Stimulated activated CD8-positive, alpha-beta memory T cell treated with anti-CD3 and anti-CD28 coated beads, Interleukin-12 subunit alpha, Interleukin-12 subunit beta, amount 100 ng/mL, for 1 hour (primary cell): Measurements from ENCODE around the gene MVD.
A peak's percentile ranks its signal among the peaks of the same experiment; 100 is the strongest.
"Not testable (repeated sequence)": the region's sequence is repeated elsewhere in the genome, so short reads cannot be mapped to it uniquely, and the experiment has no call there.

Experiments
- DNase-seq: peaks from one replicate; pipeline ENCODE4 v3.0.0-alpha.2; 2020; ENCODE audit warnings: low read depth

The MVD gene

GRCh38 chr16:88624481-88624880, 38.4 kb downstream of the MVD start:
- DNase-seq: no peak

- DNase-seq: no peak
Measured at GRCh38 chr16:88623858-88624257, 39.0 kb downstream of the MVD start.

- no peak for DNase-seq
Measured at GRCh38 chr16:88622866-88623265, 40.0 kb downstream of the MVD start.

DNA sequence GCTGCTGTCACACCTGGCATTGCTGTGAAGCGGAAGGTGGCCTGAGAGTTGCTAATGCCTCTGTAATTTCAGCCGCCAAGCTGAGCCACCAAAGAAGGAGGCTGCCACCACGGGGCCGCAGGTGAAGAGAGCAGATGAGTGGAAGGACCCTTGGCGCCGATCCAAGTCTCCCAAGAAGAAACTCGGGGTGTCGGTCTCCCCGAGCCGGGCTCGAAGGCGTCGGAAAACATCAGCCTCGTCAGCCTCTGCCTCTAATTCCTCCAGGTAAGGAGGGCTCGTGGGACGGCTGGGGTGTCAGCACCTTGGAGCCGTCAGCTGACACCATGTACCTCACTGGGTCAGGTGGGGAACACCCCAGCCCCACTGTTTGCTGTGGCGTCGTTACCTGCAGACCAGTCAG, 40.8 kb downstream of the MVD start:
- no peak for DNase-seq

DNA sequence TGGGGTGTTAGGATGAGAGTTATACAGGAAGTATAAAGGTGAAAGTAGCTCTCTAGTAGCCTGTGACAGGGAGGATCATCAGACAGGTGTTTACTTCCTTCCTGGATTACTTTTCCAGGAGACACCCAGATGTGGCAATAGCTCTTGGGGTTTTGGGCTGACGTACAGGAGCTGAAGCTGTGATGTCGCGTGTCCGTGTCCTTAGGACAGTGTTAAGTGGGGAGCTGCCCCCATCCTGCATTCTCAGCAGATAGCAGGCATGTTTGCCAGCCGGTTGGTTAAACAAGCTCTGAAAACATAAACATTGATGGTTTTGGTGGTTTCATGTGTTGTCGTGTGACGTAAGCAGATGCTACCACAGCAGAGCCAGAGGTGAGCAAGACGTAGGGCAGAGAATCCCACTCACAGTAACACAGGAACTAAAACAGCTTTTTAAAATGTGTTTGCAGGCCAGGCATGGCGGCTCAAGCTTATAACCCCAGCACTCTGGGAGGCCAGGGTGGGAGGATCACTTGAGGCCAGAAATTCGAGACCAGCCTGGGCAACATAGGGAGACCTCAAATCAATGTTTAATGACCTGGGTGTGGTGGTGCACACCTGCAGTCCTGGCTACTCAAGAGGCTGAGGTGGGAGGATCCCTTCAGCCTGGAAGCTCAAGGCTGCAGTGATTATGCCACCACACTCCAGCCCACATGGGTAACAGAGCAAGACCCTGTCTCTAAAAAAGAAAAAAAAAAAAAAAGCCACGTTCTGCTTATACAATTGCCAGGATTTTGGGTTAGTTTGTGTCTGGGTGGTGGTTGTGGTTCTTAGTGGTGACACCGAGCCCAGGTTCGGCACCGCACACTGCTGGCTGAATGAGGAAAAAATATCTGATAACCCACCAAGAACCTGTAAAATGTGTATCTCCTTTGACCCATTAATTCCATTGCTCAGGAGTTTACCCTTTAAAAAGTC, 42.8 kb downstream of the MVD start:
- DNase-seq: peak; percentile 56

DNA sequence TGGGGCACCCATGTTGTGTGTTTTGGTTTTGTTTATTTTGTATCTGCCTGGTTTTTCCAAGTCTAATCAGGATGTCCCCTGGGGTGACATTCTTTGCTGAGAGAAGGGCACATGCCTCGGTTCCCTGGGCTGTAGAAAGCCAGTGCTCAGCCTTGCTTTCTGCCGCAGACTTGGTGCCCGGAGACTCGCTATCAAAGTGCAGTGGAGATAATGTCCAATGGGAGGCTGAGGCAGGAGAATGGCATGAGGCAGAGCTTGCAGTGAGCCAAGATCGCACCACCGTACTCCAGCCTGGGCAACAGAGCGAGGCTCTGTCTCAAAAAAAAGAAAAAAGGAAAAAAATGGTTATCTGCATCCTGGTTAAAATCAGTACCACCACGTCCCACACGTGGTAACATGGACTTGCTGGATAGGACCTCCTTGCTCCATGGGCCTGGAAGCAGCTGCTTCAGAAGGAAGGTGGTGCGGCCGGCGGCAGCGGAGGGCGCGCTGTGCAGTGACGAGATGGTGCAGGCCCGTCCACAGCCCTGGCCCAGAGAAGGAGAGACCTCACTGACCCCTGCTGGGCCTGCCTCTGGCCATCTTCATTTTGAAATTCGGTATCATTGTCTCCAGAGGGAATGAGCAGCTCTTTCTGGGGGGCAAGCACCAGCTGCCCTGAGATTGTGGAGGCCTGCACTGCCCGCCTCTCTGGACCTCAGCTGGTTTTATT, 43.8 kb downstream of the MVD start:
- DNase-seq: no peak

DNA sequence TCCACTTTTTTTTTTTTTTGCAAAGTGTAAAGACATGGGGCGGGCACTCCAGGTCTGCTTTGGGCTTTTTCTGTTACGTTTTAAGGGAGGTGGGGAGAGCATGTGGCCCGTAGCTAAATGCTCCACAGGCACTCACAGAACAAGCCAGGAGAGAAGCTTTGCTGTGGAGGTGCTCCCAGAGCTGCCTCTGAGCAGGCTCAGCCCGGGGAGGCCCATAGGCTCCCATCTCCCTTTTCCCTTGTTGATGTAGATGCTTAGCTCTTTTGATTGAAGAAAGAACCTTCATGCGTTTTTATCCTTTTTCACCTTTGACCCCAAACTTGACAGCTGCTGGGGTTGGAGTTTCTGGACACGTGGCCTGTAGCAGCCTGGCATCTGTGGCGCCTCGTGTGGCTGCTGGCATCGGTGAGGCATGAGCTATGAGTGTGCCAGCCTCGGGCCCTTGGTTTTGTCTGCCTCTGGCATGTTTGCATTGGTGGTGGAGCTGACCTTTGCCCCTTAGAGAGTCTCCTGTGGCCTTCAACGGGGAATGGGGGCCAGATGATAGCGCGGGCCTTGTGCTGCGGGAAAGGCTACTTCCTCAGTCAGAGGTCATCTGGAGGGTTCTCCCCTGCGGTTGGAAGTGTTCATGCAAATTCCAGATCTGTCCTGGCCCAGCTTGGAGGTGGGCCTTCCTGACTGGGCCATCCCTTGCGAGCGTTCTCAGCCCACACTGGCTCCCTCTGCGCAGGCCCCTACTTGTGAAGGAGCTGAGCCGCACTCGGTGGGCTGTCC, 44.5 kb downstream of the MVD start:
- no peak for DNase-seq

DNA sequence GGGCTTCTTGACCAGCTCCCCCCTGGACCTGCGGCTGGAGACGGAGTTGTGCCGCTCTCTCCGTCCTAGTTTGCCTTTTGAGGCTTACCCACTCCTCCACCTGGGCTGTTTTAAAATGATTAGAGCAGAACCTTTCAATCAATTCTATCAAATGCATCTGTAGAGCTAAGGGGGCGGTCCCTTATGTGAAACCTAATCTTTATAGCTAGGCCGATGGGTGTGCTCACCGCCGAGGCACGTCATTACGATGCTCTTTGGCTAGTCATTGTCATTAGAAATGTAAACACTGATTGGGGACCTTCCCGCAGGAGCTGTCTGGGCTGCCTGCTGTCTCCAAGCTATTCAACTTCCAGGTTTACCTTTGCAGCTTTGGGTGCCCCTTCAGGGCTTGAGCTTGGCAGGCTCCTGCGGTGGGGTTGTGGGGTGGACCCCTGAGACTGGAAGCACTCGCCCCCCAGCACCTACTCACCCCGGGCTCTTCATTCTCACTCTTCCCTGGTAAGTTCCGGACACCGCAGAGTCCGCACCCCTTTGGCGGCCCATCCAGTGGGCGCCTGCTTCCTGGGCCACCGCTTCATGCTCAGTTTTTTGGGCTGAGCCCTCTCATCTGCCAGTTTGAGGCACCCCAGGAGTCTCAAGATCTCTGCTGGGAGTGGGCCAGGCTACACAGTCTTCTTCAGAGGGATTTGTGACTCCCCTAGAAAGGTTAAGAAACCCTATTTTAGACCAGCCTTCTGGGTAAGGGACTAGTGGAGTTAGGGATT, 45.4 kb downstream of the MVD start:
- DNase-seq: no peak

GRCh38 chr16:88616736-88617135, 46.2 kb downstream of the MVD start:
- DNase-seq: no peak

GRCh38 chr16:88616320-88616719, 46.6 kb downstream of the MVD start:
- DNase-seq: no peak

GRCh38 chr16:88614818-88615580, 47.9 kb downstream of the MVD start:
- no peak for DNase-seq

GRCh38 chr16:88613911-88614817, 48.7 kb downstream of the MVD start:
- no peak for DNase-seq

DNA sequence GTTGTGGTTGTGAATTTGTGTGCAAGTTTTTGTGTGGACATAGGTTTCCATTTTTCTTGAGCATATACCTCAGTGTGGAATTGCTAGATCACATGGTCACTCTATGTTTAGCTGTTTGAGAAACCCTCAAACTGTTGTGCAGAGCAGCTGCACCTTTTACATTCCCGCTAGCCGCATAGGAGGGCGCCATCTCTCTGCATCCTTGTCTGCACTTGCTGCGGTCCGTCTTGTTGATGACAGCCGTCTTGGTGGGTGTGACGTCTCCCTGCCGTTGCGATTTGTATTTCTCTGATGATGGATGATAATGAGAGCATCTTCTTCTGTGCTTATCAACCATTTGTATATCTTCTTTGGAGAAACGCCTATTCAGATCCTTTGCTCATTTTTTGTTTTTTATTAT, 49.6 kb downstream of the MVD start:
- DNase-seq: no peak

DNA sequence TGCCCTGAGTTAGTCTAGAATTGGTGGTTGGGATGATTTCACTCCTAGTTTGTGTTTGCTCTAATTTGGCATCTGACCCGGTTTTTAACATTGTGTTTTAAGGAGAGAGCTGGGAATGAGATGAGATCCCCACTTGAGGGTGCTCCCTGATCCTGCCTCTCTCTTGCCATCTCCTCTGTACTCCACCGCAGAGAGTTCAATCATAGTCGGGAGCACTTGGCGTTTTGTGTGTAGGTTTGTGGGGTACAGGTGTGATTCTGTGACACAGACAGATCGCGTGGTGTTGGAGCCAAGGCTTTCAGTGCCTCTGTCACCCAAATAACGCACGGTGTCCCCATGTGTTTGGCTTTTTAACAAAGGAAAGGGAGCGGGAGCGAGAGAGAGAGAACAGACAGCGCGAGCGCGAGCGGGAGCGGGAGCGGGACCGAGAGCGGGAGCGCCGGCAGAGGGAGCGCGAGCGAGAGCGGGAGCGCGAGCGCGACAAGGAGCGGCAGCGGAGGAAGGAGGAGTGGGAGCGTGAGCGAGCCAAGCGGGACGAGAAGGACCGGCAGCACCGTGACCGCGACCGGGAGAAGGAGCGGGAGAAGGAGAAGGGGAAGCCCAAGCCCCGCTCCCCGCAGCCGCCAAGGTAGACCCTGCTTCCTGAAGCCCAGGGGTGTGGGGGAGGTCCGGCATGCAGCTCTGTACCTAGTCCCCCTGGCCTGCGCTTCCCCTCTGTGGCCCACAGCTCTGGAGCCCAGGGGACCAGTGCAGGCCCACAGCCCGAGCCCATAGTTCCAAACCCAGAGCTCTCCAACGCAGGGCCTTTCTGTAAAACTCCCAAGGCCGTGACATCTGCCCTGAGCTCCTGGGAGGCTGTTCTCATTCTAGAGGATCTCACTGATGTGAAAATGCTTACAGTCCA, 51.7 kb downstream of the MVD start:
- no peak for DNase-seq

GRCh38 chr16:88610080-88610479, 52.8 kb downstream of the MVD start:
- no peak for DNase-seq

- not testable (repeated sequence) for DNase-seq
Measured at GRCh38 chr16:88609426-88609825, 53.5 kb downstream of the MVD start.

- DNase-seq: no peak
Measured at GRCh38 chr16:88608076-88608475, 54.8 kb downstream of the MVD start.

DNA sequence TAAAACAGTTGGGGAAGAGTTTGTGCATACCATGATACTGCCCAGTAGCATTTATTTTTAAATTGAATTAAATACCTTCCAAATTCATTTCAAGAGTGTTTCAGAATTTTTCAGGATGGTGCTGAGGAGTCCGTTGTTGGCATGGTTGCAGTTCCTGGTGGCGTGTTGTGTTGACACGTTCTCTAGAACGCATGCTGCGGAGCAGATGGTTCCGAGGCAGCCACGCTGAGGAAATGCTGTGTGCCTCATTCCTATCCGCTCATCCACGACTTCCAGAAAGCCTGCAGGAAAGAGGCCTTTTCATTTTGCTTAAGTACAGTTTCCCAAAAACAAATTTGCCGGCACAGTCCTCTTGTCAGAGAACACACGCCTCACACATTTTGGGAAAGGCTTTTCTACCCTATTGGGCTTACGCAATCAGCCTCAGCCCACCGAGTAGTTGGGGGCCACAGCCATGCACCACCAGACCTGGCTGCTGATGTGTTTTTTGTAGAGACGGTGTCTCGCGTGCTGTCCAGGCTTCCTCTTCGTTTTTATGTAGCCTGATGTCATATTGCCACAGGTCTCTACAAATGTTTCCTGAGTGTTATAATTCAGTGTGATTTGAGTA, 56.6 kb downstream of the MVD start:
- DNase-seq: no peak
